K562 (cell line): ENCODE results near the gene LPAR5. TPM values are rescaled to one million over a fixed set of nuclear protein-coding genes. Genes with fewer than 3 reads are reported as not detected.
A peak's percentile ranks its signal among the peaks of the same experiment; 100 is the strongest.

Experiments used
- CXXC5 ChIP-seq: fragments of 250-450 bp; sonication (Bioruptor Pico); IDR thresholded peaks from 2 replicates; pipeline ENCODE4 v1.8.0; 2022; ENCODE audit warnings: inconsistent platforms, mild to moderate bottlenecking, moderate library complexity
- EZH2 ChIP-seq: IDR thresholded peaks from 2 replicates; pipeline ENCODE4 v1.6.1; 2012; ENCODE audit warnings: low read depth, mild to moderate bottlenecking, inconsistent platforms, low read length, borderline replicate concordance
- FOXM1 ChIP-seq, 2 experiments: fragments of 450-650 bp in 1 of 2; sonication (generic) in 1 of 2; formaldehyde crosslinking in 1 of 2; IDR thresholded peaks; 2 replicates each; pipeline versions ENCODE4 v1.6.1 to v1.9.0; 2017 to 2022; ENCODE audit warnings: low read depth in 2 of 2, mild to moderate bottlenecking in 2 of 2, missing genetic modification reagents in 1 of 2, moderate library complexity in 1 of 2
- HDAC2 ChIP-seq: fragments of 450-650 bp; IDR thresholded peaks from 2 replicates; pipeline ENCODE4 v1.6.1; 2016; ENCODE audit warnings: mild to moderate bottlenecking
- MECOM ChIP-seq: fragments of 250-450 bp; sonication (Bioruptor Pico); IDR thresholded peaks from 2 replicates; pipeline ENCODE4 v1.8.0; 2022; ENCODE audit warnings: inconsistent platforms
- MEIS2 ChIP-seq: fragments of 450-650 bp; IDR thresholded peaks from 2 replicates; pipeline ENCODE4 v1.6.1; 2014; ENCODE audit warnings: mild to moderate bottlenecking; ENCODE audit not compliant: partially characterized antibody
- NFE2 ChIP-seq: IDR thresholded peaks from 2 replicates; pipeline ENCODE4 v1.6.1; 2014; ENCODE audit warnings: antibody characterized with exemption, low read depth
- NFRKB ChIP-seq: fragments of 450-650 bp; IDR thresholded peaks from 2 replicates; pipeline ENCODE4 v1.6.1; 2016; ENCODE audit warnings: low read depth
- NR2C2 ChIP-seq, 2 experiments: fragments of 200-800 bp in 1 of 2; sonication (Bioruptor generic) in 1 of 2; sonication (generic) in 1 of 2; formaldehyde crosslinking in 1 of 2; IDR thresholded peaks; 2 replicates each; pipeline versions ENCODE4 v1.6.1 to v1.8.0; 2016 to 2022; ENCODE audit warnings: mild to moderate bottlenecking in 1 of 2, missing compliant biosample characterization in 1 of 2, missing genetic modification characterization in 1 of 2, missing genetic modification reagents in 1 of 2
- POLR2G ChIP-seq: fragments of 200-400 bp; formaldehyde crosslinking; IDR thresholded peaks from 2 replicates; pipeline ENCODE4 v1.6.1; 2017; ENCODE audit warnings: low read depth, mild to moderate bottlenecking, antibody characterized with exemption, low read length, moderate library complexity
- SIN3A ChIP-seq, 2 experiments: fragments of 150-350 bp in 1 of 2; IDR thresholded peaks; 2 replicates each; pipeline ENCODE4 v1.6.1; 2011 to 2016; ENCODE audit warnings: borderline replicate concordance in 2 of 2, low read depth in 2 of 2, low read length in 2 of 2, mild to moderate bottlenecking in 2 of 2, moderate library complexity in 2 of 2; ENCODE audit not compliant: control insufficient read depth in 1 of 2
- polyA plus RNA-seq, 8 experiments: library from polyadenylated mRNA; depleted of rRNA in 4 of 8; stranded (reverse) in 5 of 8; unstranded in 3 of 8; fragments of >200 nt; fragmentation: Nextera tagmentation in 2 of 8; fragmentation: Illumina TruSeq in 1 of 8; extraction: Ambion mirVana in 2 of 8; extraction: Trizol in 1 of 8; gene quantifications; 2 replicates each; pipeline versions ENCODE4 v1.2.1 to v1.2.3, GENCODE V29; 2011 to 2014; ENCODE audit warnings: inconsistent platforms in 1 of 8, missing spikeins in 1 of 8
- total RNA-seq, 7 experiments: library from RNA; depleted of rRNA in 6 of 7; stranded (reverse); fragments of >200 nt in 6 of 7; fragmentation: Illumina TruSeq in 2 of 7; extraction: Trizol in 2 of 7; gene quantifications; 2 replicates each; pipeline versions ENCODE4 v1.2.1 to v1.2.3, GENCODE V29; 2011 to 2021; ENCODE audit warnings: low replicate concordance in 1 of 7
- TF ChIP-seq, protein P1 (sequence below): fragments of 450-650 bp; IDR thresholded peaks from 2 replicates; pipeline ENCODE4 v1.6.1; 2016; ENCODE audit warnings: low read depth
- TF ChIP-seq, protein P2 (sequence below): fragments of 200-800 bp; sonication (Bioruptor generic); IDR thresholded peaks from 2 replicates; pipeline ENCODE4 v1.6.1; 2017; ENCODE audit warnings: missing genetic modification characterization, missing compliant biosample characterization
- TF ChIP-seq, protein P3 (sequence below): fragments of 450-650 bp; IDR thresholded peaks from 2 replicates; pipeline ENCODE4 v1.6.1; 2016; ENCODE audit warnings: borderline replicate concordance

The LPAR5 gene
- total and polyA plus RNA-seq, 9 of the 15 experiments (the other 6 are each of a cell fraction or from before 2014, with no cell fraction given), result 1.3 to 11.7 (median 3.6) TPM

DNA sequence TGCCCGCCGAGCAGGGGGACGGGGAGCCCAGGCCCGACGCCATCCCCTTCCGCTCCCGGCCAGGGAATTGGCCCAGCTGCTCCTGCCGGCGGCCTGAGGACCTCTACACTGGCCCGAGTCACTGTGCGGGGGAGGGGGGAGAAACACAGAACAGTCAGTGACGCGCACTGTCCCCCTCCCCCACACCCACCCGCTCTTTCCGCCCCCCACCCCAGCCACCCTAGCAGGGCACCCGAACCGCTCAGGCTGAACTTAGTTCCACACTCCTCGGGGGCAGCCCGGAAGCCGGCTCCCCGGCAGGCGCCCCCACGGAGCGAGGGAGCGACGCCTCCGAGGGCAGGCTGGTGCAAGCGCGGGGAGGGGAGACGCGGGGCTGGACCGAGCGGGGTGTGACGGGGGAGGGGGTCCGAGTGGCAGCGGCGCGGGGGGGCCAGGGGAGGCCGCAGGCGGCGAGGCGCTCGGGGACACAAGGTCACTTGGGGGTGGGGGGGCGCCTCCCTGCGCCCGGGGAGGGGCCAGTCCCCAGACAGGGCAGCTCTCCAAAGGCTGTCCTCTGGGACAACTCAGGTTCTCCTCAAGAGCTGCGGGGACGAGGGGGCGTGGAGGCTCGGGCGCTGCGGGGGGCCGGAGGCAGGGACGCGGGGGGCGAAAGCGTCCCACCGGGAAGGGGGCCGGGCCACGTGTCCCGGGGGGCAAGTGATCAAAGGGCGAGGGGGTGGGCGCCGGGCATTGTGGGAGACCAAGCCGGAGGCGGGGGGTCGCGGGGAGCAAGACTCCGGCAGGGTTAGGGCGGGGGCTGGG lies 29.2 kb downstream of the LPAR5 start (continued):
- TF ChIP-seq, protein P1, sequence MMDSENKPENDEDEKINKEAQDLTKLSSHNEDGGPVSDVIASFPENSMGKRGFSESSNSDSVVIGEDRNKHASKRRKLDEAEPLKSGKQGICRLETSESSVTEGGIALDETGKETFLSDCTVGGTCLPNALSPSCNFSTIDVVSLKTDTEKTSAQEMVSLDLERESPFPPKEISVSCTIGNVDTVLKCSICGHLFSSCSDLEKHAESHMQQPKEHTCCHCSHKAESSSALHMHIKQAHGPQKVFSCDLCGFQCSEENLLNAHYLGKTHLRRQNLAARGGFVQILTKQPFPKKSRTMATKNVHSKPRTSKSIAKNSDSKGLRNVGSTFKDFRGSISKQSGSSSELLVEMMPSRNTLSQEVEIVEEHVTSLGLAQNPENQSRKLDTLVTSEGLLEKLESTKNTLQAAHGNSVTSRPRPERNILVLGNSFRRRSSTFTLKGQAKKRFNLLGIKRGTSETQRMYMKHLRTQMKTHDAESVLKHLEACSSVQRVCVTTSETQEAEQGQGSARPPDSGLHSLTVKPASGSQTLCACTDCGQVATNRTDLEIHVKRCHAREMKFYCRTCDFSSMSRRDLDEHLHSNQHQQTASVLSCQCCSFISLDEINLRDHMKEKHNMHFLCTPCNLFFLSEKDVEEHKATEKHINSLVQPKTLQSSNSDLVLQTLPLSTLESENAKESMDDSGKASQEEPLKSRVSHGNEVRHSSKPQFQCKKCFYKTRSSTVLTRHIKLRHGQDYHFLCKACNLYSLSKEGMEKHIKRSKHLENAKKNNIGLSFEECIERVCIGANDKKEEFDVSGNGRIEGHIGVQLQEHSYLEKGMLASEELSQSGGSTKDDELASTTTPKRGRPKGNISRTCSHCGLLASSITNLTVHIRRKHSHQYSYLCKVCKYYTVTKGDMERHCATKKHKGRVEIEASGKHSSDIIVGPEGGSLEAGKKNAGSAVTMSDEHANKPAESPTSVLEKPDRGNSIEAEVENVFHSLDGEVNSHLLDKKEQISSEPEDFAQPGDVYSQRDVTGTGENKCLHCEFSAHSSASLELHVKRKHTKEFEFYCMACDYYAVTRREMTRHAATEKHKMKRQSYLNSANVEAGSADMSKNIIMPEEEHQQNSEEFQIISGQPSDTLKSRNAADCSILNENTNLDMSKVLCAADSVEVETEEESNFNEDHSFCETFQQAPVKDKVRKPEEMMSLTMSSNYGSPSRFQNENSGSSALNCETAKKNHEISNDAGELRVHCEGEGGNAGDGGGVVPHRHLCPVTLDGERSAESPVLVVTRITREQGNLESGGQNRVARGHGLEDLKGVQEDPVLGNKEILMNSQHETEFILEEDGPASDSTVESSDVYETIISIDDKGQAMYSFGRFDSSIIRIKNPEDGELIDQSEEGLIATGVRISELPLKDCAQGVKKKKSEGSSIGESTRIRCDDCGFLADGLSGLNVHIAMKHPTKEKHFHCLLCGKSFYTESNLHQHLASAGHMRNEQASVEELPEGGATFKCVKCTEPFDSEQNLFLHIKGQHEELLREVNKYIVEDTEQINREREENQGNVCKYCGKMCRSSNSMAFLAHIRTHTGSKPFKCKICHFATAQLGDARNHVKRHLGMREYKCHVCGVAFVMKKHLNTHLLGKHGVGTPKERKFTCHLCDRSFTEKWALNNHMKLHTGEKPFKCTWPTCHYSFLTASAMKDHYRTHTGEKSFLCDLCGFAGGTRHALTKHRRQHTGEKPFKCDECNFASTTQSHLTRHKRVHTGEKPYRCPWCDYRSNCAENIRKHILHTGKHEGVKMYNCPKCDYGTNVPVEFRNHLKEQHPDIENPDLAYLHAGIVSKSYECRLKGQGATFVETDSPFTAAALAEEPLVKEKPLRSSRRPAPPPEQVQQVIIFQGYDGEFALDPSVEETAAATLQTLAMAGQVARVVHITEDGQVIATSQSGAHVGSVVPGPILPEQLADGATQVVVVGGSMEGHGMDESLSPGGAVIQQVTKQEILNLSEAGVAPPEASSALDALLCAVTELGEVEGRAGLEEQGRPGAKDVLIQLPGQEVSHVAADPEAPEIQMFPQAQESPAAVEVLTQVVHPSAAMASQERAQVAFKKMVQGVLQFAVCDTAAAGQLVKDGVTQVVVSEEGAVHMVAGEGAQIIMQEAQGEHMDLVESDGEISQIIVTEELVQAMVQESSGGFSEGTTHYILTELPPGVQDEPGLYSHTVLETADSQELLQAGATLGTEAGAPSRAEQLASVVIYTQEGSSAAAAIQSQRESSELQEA, result no peak
- no peak for TF ChIP-seq MECOM (CRISPR knock-in tag)
- no peak for TF ChIP-seq EZH2
- TF ChIP-seq HDAC2, result no peak
- no peak for TF ChIP-seq NFE2
- no peak for TF ChIP-seq MEIS2
- no peak for TF ChIP-seq FOXM1 (IDR thresholded peaks at IDR 0.05; ENCODE audit: low read depth)
- no peak for TF ChIP-seq FOXM1 (CRISPR knock-in tag; IDR thresholded peaks at IDR 0.05; ENCODE audit: low read depth)
- TF ChIP-seq CXXC5 (CRISPR knock-in tag), result no peak
- TF ChIP-seq SIN3A (IDR thresholded peaks at IDR 0.05; ENCODE audit: borderline replicate concordance in 2 of 2, control insufficient read depth in 1 of 2, low read depth in 2 of 2, low read length in 2 of 2), result peak in 1 of 2 experiments; percentile 70; a peak in 1 of 4 replicates
- TF ChIP-seq NR2C2 (CRISPR knock-in tag; IDR thresholded peaks at IDR 0.05), result no peak
- peak; percentile 41; the same call in 1 of the 2 replicates for TF ChIP-seq NR2C2 (tag; IDR thresholded peaks at IDR 0.05)
- TF ChIP-seq POLR2G, result peak; percentile 73
- TF ChIP-seq NFRKB, result no peak
- TF ChIP-seq, protein P2, sequence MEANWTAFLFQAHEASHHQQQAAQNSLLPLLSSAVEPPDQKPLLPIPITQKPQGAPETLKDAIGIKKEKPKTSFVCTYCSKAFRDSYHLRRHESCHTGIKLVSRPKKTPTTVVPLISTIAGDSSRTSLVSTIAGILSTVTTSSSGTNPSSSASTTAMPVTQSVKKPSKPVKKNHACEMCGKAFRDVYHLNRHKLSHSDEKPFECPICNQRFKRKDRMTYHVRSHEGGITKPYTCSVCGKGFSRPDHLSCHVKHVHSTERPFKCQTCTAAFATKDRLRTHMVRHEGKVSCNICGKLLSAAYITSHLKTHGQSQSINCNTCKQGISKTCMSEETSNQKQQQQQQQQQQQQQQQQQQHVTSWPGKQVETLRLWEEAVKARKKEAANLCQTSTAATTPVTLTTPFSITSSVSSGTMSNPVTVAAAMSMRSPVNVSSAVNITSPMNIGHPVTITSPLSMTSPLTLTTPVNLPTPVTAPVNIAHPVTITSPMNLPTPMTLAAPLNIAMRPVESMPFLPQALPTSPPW (CRISPR knock-in tag), result peak; percentile 81
- TF ChIP-seq, protein P3, sequence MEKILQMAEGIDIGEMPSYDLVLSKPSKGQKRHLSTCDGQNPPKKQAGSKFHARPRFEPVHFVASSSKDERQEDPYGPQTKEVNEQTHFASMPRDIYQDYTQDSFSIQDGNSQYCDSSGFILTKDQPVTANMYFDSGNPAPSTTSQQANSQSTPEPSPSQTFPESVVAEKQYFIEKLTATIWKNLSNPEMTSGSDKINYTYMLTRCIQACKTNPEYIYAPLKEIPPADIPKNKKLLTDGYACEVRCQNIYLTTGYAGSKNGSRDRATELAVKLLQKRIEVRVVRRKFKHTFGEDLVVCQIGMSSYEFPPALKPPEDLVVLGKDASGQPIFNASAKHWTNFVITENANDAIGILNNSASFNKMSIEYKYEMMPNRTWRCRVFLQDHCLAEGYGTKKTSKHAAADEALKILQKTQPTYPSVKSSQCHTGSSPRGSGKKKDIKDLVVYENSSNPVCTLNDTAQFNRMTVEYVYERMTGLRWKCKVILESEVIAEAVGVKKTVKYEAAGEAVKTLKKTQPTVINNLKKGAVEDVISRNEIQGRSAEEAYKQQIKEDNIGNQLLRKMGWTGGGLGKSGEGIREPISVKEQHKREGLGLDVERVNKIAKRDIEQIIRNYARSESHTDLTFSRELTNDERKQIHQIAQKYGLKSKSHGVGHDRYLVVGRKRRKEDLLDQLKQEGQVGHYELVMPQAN, result 0 out of 2 replicates have a peak, but pooled peaks have one; percentile 17
